GM23338 (cell line): ENCODE data around the gene SNRNP25.

Experiments
- CREB1 ChIP-seq: fragments of 250-450 bp; sonication (Bioruptor Pico); IDR thresholded peaks from 2 replicates; pipeline ENCODE4 v1.5.0; 2020; ENCODE audit warnings: low read depth, mild to moderate bottlenecking, moderate library complexity
- EZH2 ChIP-seq: fragments of 200-600 bp; sonication (generic); IDR thresholded peaks from one replicate; pipeline ENCODE4 v1.8.0; 2017; ENCODE audit warnings: antibody characterized with exemption, mild to moderate bottlenecking, low read depth; ENCODE audit not compliant: unreplicated experiment
- EZH2phosphoT487 ChIP-seq: fragments of 200-600 bp; sonication (generic); IDR thresholded peaks from one replicate; pipeline ENCODE4 v1.8.1; 2018; ENCODE audit warnings: antibody characterized with exemption; ENCODE audit not compliant: unreplicated experiment
- JUNB ChIP-seq: IDR thresholded peaks from one replicate; pipeline ENCODE4 v1.6.1; 2016; ENCODE audit warnings: antibody characterized with exemption; ENCODE audit not compliant: unreplicated experiment
- NANOG ChIP-seq: IDR thresholded peaks from 2 replicates; pipeline ENCODE4 v1.6.1; 2016; ENCODE audit warnings: antibody characterized with exemption, borderline replicate concordance
- POLR2AphosphoS5 ChIP-seq: IDR thresholded peaks from 2 replicates; pipeline ENCODE4 v1.6.1; 2016; ENCODE audit warnings: antibody characterized with exemption, low read depth
- STAT1 ChIP-seq: IDR thresholded peaks from one replicate; pipeline ENCODE4 v1.6.1; 2016; ENCODE audit warnings: antibody characterized with exemption; ENCODE audit not compliant: unreplicated experiment
- ZNF114 ChIP-seq: fragments of 250-450 bp; sonication (Bioruptor Pico); IDR thresholded peaks from 2 replicates; pipeline ENCODE4 v1.5.0; 2020; ENCODE audit warnings: mild to moderate bottlenecking, moderate library complexity
- ZNF331 ChIP-seq: fragments of 250-450 bp; sonication (Bioruptor Pico); IDR thresholded peaks from 2 replicates; pipeline ENCODE4 v1.5.0; 2020; ENCODE audit warnings: low read depth, mild to moderate bottlenecking, moderate library complexity
- TF ChIP-seq, protein P1 (sequence below), 2 experiments: fragments of 200-600 bp in 1 of 2; sonication (generic) in 1 of 2; conservative IDR thresholded peaks; 2 replicates each; pipeline versions ENCODE4 v1.5.1 to v1.6.1; 2016 to 2017; ENCODE audit warnings: antibody characterized with exemption in 2 of 2, low read depth in 2 of 2, mild to moderate bottlenecking in 2 of 2, moderate library complexity in 1 of 2
- TF ChIP-seq, protein P2 (sequence below): IDR thresholded peaks from one replicate; pipeline ENCODE4 v1.6.1; 2018; ENCODE audit warnings: antibody characterized with exemption; ENCODE audit not compliant: unreplicated experiment
- TF ChIP-seq, protein P3 (sequence below): IDR thresholded peaks from 2 replicates; pipeline ENCODE4 v1.6.1; 2016; ENCODE audit warnings: antibody characterized with exemption
- TF ChIP-seq, protein P4 (sequence below): fragments of 250-450 bp; sonication (Bioruptor Pico); IDR thresholded peaks from 2 replicates; pipeline ENCODE4 v1.5.0; 2020; ENCODE audit warnings: mild to moderate bottlenecking, moderate library complexity

DNA sequence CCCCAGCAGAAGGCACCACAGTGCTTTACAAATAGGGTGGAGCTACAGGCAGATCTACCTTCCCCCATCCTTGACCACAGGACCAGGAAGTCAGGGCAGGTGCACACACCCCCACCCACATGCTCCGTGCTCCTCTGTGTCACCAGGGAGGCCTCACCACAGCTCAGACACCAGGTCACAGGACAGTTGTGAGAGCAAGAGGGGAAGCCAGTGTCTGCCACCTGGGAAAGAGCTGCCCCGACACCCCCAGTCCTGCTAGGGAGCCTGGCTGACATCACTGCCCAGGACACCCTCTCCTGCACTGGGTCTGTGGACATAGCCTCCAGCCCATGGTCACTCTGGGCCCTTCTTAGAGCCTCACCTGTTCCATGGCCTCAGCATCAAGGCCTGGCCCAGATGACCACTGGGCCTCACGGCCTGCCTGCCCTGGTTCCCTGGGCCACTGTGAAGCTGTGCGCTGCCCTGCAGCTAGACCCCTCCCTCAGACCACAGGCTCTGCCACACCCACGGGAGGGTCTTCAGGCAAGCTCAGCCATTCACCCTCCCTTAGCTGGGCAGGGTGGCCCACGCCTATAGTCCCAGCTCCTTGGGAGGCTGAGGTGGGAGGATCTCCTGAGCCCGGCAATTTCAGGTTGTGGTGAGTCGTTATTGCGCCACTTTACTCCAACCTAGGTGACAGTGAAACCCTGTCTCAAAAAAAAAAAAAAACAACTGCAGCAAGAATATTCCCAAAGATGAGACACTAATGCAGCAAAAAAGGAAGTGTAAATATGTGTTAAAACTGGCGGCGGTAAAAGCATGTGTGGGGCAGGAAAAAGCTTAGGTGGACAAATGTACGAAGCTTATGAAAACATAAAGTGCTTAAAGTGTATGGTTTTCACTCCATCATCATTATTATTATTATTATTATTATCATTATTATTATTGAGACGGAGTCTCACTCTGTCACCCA lies 14.4 kb upstream of the SNRNP25 start:
- TF ChIP-seq, protein P1, sequence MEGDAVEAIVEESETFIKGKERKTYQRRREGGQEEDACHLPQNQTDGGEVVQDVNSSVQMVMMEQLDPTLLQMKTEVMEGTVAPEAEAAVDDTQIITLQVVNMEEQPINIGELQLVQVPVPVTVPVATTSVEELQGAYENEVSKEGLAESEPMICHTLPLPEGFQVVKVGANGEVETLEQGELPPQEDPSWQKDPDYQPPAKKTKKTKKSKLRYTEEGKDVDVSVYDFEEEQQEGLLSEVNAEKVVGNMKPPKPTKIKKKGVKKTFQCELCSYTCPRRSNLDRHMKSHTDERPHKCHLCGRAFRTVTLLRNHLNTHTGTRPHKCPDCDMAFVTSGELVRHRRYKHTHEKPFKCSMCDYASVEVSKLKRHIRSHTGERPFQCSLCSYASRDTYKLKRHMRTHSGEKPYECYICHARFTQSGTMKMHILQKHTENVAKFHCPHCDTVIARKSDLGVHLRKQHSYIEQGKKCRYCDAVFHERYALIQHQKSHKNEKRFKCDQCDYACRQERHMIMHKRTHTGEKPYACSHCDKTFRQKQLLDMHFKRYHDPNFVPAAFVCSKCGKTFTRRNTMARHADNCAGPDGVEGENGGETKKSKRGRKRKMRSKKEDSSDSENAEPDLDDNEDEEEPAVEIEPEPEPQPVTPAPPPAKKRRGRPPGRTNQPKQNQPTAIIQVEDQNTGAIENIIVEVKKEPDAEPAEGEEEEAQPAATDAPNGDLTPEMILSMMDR (conservative IDR thresholded peaks at IDR 0.05; ENCODE audit: low read depth in 2 of 2) = no peak
- no peak for TF ChIP-seq EZH2
- no peak for TF ChIP-seq POLR2AphosphoS5
- TF ChIP-seq, protein P2, sequence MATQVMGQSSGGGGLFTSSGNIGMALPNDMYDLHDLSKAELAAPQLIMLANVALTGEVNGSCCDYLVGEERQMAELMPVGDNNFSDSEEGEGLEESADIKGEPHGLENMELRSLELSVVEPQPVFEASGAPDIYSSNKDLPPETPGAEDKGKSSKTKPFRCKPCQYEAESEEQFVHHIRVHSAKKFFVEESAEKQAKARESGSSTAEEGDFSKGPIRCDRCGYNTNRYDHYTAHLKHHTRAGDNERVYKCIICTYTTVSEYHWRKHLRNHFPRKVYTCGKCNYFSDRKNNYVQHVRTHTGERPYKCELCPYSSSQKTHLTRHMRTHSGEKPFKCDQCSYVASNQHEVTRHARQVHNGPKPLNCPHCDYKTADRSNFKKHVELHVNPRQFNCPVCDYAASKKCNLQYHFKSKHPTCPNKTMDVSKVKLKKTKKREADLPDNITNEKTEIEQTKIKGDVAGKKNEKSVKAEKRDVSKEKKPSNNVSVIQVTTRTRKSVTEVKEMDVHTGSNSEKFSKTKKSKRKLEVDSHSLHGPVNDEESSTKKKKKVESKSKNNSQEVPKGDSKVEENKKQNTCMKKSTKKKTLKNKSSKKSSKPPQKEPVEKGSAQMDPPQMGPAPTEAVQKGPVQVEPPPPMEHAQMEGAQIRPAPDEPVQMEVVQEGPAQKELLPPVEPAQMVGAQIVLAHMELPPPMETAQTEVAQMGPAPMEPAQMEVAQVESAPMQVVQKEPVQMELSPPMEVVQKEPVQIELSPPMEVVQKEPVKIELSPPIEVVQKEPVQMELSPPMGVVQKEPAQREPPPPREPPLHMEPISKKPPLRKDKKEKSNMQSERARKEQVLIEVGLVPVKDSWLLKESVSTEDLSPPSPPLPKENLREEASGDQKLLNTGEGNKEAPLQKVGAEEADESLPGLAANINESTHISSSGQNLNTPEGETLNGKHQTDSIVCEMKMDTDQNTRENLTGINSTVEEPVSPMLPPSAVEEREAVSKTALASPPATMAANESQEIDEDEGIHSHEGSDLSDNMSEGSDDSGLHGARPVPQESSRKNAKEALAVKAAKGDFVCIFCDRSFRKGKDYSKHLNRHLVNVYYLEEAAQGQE = no peak
- TF ChIP-seq EZH2phosphoT487 = no peak
- TF ChIP-seq ZNF114 = no peak
- no peak for TF ChIP-seq NANOG
- no peak for TF ChIP-seq CREB1 (CRISPR knock-in tag)
- TF ChIP-seq JUNB = no peak
- TF ChIP-seq STAT1 = no peak
- TF ChIP-seq ZNF331 = no peak
- TF ChIP-seq, protein P3, sequence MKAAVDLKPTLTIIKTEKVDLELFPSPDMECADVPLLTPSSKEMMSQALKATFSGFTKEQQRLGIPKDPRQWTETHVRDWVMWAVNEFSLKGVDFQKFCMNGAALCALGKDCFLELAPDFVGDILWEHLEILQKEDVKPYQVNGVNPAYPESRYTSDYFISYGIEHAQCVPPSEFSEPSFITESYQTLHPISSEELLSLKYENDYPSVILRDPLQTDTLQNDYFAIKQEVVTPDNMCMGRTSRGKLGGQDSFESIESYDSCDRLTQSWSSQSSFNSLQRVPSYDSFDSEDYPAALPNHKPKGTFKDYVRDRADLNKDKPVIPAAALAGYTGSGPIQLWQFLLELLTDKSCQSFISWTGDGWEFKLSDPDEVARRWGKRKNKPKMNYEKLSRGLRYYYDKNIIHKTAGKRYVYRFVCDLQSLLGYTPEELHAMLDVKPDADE = no peak
- TF ChIP-seq, protein P4, sequence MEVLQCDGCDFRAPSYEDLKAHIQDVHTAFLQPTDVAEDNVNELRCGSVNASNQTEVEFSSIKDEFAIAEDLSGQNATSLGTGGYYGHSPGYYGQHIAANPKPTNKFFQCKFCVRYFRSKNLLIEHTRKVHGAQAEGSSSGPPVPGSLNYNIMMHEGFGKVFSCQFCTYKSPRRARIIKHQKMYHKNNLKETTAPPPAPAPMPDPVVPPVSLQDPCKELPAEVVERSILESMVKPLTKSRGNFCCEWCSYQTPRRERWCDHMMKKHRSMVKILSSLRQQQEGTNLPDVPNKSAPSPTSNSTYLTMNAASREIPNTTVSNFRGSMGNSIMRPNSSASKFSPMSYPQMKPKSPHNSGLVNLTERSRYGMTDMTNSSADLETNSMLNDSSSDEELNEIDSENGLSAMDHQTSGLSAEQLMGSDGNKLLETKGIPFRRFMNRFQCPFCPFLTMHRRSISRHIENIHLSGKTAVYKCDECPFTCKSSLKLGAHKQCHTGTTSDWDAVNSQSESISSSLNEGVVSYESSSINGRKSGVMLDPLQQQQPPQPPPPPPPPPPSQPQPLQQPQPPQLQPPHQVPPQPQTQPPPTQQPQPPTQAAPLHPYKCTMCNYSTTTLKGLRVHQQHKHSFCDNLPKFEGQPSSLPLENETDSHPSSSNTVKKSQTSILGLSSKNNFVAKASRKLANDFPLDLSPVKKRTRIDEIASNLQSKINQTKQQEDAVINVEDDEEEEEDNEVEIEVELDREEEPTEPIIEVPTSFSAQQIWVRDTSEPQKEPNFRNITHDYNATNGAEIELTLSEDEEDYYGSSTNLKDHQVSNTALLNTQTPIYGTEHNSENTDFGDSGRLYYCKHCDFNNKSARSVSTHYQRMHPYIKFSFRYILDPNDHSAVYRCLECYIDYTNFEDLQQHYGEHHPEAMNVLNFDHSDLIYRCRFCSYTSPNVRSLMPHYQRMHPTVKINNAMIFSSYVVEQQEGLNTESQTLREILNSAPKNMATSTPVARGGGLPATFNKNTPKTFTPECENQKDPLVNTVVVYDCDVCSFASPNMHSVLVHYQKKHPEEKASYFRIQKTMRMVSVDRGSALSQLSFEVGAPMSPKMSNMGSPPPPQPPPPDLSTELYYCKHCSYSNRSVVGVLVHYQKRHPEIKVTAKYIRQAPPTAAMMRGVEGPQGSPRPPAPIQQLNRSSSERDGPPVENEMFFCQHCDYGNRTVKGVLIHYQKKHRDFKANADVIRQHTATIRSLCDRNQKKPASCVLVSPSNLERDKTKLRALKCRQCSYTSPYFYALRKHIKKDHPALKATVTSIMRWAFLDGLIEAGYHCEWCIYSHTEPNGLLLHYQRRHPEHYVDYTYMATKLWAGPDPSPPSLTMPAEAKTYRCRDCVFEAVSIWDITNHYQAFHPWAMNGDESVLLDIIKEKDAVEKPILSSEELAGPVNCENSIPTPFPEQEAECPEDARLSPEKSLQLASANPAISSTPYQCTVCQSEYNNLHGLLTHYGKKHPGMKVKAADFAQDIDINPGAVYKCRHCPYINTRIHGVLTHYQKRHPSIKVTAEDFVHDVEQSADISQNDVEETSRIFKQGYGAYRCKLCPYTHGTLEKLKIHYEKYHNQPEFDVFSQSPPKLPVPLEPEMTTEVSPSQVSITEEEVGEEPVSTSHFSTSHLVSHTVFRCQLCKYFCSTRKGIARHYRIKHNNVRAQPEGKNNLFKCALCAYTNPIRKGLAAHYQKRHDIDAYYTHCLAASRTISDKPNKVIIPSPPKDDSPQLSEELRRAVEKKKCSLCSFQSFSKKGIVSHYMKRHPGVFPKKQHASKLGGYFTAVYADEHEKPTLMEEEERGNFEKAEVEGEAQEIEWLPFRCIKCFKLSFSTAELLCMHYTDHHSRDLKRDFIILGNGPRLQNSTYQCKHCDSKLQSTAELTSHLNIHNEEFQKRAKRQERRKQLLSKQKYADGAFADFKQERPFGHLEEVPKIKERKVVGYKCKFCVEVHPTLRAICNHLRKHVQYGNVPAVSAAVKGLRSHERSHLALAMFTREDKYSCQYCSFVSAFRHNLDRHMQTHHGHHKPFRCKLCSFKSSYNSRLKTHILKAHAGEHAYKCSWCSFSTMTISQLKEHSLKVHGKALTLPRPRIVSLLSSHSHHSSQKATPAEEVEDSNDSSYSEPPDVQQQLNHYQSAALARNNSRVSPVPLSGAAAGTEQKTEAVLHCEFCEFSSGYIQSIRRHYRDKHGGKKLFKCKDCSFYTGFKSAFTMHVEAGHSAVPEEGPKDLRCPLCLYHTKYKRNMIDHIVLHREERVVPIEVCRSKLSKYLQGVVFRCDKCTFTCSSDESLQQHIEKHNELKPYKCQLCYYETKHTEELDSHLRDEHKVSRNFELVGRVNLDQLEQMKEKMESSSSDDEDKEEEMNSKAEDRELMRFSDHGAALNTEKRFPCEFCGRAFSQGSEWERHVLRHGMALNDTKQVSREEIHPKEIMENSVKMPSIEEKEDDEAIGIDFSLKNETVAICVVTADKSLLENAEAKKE = no peak
